CD4-positive, alpha-beta T cell treated with Interleukin-21 for 1 hour (primary cell): ENCODE results near the gene C16orf78.
"Not testable (repeated sequence)": the region's sequence is repeated elsewhere in the genome, so short reads cannot be mapped to it uniquely, and the experiment has no call there.

Experiments used
- DNase-seq: peaks from one replicate; pipeline ENCODE4 v3.0.0-alpha.2; 2020

C16orf78 gene

DNA sequence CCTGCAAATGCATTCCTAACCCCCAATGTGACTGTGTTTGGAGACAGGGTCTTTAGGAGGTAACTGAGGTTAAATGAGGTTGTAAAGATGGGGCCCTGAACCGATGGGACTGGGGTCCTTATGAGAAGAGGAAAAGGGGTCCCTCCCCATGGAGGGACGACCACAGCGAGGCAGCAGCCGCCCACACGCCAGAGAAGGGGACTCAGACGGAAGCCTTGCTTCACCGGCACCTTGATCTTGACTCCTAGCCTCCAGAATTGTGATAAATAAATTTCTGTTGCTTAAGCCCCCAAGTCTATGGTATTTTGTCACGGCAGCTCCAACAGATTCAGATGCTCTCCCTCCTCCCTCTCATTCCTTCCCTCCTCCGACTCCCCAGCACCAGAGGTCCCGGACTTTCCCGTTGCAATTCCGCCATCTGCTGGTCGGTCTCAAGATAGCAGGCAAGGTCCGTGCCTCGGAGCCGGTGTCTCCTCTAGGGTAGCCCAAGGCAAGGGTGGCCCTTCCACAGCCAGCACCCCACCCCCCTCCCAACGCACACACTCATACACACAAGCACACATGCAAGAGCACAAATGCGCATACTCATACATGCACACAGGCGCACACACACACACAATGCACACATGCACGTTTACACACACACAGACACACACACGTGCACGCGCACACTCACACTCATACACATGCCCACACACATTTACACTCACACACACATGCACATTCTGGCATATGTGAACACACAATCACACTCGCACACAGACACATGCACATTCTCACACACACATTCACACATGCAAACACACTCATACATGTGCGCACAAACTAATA is 23.1 kb upstream of the C16orf78 start:
- peak; percentile 19 for DNase-seq

GRCh38 chr16:49351096-49351487 is 22.5 kb upstream of the C16orf78 start:
- DNase-seq, result no peak

DNA sequence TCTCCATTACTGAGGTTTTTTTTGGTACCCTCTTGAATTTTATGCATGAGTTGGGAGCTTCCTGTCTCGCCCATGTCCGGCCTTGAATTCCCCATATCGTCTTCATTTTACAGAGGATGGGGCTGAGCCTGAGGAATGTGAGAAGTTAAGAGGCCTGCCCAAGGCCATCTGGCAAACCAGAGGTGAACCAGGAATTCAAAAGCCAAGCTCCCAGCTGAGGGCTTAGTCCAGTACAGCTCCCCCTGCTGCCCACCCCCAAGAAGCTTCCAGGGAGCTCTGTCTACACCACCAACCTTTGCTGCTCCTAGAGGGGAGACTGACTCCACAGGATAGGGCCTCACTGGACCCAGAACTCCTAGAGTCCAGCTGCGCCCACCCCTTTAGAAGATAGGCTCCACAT is 20.7 kb upstream of the C16orf78 start:
- no peak for DNase-seq

- DNase-seq, result no peak
Measured at GRCh38 chr16:49353680-49354079, 19.9 kb upstream of the C16orf78 start.

- no peak for DNase-seq
Measured at GRCh38 chr16:49354101-49354500, 19.5 kb upstream of the C16orf78 start.

- no peak for DNase-seq
Measured at GRCh38 chr16:49354991-49355390, 18.6 kb upstream of the C16orf78 start.

DNA sequence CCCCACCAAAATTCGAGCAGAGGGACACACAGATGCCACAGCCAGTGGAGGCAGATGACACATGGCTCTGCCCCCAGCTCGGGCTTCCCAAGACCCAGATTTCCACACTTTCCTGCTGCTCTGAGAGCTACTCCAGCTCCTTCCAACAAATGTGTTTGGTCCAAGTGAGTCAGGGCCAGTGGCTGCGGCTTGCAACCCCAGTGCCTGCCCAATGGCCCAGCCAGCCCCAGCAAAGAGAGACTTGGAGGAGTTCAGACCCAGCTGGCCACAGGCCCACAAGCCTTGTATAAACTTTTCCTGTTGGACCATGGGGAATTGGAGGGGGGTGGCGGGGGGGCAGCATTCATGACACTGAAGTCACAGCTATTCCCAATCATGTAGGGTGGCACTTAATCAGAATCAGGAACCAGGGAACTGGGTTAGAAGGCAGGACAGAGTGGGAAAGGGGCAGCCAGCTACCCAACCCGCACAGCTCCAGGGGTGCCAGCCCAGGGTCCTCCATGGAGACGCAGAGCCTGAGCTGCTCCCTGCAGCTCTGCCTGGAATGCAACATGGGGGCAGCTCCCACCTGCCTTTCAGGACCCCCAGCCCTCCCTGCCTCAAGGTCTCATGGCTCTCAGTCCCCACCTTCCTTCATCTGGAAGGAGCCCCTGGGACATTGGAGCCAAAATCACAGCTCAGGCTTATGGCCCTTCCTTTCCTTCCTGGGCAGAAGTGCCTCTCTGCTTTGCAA is 17.5 kb upstream of the C16orf78 start:
- DNase-seq, result no peak

GRCh38 chr16:49356728-49357488 is 16.7 kb upstream of the C16orf78 start:
- no peak for DNase-seq

DNA sequence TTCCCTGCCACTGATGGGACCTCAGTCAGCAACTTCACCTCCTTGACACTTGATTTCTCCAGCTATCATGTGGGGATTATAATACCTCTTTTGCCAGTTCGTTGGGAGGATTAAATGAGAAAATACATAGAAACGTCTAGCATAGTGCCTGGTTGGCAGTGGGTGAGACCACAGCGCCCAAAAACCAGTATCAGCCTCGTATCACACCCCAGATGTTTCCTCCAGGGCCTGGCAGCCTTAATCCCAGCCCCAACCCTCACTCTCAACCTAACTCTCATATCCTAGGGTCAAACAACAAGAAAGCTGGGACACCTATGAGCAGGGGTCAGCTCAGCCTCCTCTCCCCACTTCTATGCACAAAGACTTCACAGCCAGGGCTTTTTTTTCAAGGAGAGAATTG is 14.0 kb upstream of the C16orf78 start:
- no peak for DNase-seq

GRCh38 chr16:49361731-49362130 is 11.9 kb upstream of the C16orf78 start:
- not testable (repeated sequence) for DNase-seq

DNA sequence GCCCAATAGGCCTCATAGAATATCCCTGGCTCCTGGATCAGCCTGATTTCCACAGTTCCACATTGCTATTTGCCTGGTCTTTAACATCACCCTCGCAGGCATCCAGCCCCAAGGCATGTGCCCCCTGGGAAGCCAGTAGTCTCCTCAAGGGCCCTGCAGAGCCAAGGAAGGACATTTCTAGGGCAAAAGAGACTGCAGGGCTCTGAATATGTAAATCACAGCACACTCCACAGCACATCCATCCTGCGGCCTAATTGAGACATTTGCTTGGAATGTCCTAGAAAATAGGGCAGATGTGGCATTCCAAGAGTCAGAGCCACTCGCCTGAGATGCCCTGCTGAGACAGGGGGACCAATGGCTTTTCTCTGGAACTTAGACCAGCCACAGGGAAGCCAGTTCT is 11.4 kb upstream of the C16orf78 start:
- DNase-seq, result no peak

- no peak for DNase-seq
Measured at GRCh38 chr16:49365711-49366509, 7.7 kb upstream of the C16orf78 start.

GRCh38 chr16:49366669-49367068 is 6.9 kb upstream of the C16orf78 start:
- DNase-seq, result no peak

DNA sequence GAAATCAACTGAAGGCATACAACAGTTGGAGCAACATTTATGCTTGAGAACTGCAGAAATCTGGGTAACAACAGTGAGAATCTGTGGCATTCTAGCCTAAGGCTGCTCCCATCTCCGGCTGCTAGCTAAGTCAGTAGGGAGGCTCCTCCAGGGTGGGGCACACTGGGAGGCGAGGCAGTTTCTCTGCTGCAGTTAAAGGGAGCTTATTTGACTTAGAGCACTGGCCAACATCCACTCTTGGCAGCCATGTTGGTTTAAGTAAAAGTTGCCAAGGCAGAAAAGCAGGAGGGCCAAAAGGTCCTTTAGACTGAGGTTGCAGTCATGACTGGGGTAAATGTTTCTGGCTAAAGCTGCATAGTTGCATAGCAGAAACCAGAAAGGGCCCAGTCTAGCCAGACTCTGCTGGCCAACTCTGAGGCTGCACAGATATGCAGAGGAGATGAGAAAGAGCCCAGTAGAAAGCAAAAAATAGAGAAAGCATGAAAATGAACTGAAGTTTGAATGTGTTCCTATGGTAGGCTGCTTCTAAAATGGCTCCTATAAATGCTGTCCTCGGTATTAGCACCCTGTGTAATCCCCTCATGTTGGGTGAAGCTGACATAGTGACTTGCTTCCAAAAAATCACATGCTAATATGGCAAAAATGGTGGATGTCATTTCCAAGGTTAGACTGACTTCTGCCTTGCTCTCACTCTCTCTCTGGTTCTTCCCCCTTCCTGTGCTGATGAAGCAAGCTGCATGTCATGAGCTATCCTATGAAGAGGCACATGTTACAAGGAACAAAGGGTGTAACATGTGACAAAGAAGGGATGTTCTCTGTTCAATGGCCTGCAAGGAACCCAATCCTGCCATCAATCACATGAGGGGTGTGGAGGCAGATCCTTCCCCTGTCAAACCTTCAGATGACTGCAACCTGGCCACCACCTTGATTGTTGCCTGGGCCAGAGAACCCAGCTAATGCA is 3.7 kb upstream of the C16orf78 start:
- DNase-seq, result no peak

GRCh38 chr16:49376206-49376605 is 2.6 kb downstream of the C16orf78 start:
- DNase-seq, result no peak

DNA sequence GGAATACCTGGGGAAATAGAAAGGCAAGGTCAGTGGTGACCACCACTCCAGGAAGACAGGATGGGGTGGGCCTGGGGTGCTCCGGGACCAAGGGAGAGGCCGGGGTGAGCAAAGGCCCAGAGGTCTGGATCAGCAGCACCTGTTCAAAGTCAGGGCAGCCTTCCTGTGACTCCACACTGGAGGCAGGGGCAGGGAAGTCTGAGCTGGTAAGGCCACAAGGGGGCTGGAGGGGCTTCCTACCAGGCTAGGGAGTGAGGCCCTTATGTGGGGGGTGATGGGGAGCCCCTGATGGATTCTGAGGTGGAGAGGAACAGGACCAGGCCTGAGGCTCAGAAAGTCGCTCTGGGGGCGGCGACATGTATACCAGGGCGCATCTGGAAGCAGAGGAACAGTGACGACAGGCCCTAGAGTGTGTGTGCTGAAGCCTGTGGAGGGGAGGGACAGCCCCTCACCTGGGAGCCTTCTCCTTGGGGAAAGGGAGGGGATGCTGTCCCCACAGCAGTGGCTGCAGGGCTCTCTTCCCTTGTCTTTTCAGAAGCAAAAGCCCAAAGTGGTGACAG is 3.7 kb downstream of the C16orf78 start:
- DNase-seq, result no peak

DNA sequence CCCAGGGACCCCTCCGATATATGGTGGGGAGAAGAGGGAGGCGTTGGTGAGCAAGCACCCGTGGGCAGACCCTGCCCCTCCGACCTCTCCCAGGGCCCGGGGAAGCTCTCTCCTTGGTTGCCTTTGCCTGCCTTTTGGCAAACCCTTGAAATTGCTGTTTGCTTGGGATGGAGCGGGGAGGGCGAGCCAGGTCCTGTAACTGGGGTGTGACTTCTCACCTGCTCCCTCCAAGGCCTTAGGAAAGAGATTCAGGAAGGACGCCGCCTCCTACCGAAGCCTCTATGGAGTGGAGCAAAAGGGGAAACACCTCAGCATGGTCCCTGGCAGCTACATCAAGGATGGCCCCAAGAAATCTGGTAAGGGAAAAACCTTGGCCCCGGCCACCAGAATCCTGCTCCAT is 4.6 kb downstream of the C16orf78 start:
- no peak for DNase-seq

GRCh38 chr16:49378816-49379215 is 5.2 kb downstream of the C16orf78 start:
- DNase-seq, result no peak

DNA sequence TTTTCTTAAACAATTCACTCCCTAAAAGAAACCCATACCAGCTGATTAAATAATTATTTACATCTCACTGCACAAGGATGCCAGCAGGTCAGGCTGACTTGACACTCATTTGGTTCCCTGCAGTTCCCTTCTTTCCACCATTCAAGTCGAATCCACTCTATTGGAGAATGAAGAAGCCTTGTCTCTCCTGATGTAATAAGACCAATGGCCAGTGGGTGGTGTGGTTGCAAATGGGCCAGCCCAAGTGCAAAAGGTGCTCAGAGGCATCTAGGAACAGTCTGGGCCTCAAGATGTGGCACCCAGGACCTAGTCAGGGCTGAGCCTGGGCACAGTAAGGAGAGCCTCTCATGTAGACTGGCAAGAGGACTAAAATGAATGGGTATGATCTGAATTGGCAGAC is 9.3 kb downstream of the C16orf78 start:
- no peak for DNase-seq

DNA sequence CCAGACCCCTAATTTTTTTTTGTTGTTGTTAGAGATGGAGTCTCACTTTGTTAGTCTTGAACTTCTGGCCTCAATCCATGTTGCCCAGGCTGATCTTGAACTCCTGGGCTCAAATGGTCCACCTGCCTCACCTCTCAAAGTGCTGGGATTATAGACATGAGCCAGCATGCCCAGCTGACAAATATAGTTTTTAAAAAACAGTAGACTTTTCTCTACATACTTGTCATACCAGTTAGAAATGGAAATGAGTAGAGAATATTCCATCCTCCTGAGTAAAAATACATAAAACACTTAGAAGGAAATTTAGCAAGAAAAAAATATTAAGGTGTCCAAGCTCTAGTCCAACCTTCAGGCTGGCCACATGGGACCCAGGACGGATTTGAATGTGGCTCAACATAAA is 21.4 kb downstream of the C16orf78 start:
- DNase-seq, result no peak

DNA sequence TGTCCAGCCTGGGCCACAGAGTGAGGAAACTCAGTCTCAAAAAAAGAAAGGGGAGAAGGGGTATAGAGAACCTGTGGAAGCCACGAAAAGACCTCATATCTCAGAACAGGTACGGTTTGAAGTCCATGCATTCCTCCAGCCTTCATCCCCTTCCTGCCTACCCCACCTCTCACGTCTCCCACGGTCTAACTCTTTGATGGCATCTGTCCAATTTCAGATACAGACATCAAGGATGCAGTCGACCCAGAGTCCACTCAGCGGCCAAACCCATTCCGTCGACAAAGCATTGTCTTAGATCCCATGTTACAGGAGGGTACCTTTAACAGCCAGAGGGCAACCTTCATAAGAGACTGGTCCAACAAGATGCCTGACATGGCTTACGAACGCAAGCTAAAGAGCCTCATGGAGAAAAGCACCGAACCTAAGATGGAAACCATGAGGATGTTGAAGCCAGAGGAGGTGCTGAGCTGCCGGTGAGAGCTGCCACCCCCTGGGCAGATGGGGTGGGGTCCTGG is 22.7 kb downstream of the C16orf78 start:
- no peak for DNase-seq
